Measurements from ENCODE around the gene BPIFB4.

BPIFB4 gene

DNA sequence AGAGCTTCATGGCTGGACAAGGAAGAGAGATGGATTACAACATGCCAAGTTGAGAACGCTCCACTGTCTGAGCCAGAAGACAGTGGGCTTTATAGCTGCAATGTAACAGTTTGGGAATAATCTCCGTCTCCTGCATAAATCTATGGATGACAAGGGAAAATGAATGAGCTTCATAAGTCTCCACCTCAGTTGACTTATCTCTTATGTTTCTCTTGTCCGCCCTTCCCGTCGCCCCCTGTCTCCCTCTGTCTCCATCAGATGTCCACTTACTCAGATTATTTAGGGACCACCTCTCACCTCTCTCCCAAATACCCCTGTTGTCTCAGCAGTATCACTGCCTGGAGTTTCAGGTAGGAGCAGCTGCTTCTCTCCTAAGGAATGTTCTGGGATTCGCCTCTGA is 74.8 kb downstream of the BPIFB4 start:
- FAIRE-seq, result no peak
- DNase-seq (ENCODE audit: insufficient read length, low spot score), result no peak

GRCh38 chr20:33158637-33159385 is 79.4 kb downstream of the BPIFB4 start:
- no peak for DNase-seq (ENCODE audit: insufficient read length, low spot score)
- no peak for FAIRE-seq

DNA sequence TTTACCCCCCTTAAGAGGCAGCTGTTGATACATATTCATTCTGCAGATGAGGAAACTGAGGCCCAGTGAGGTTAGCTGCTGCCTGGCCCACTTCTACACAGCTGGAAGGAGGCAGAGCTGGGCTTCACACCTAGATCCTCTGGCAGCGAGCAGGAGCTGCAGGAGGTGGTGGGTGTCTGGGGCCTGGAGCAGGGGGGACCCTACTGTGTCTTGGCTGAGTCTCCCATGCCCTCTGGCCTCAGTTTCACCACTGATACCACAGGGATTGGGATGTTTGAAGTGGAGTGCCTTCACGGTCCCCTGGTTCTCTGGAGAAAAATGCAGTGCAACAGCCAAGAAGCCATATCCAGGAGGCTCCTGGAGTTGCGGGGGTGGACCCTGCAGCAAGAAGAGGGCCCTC is 80.3 kb downstream of the BPIFB4 start:
- DNase-seq (ENCODE audit: insufficient read length, low spot score) (no peak), FAIRE-seq (no peak)

- FAIRE-seq, result no peak
- DNase-seq (ENCODE audit: insufficient read length, low spot score), result no peak
Observed at GRCh38 chr20:33160681-33161080, 81.2 kb downstream of the BPIFB4 start.
